Mesothelial cell of epicardium (in vitro differentiated cells): ENCODE data around the gene GPR135. TPM values are rescaled to one million over a fixed set of nuclear protein-coding genes. Genes with fewer than 3 reads are reported as not detected.

ENCODE experiments used
- DNase-seq, 2 experiments: peaks; one replicate each; pipeline ENCODE4 v3.0.0; 2021; ENCODE audit warnings: low spot score in 2 of 2; ENCODE audit not compliant: unreplicated experiment in 2 of 2
- H3K27ac Mint-ChIP-seq: 2 replicates; pipeline ENCODE4 v1.8.0; 2021; ENCODE audit warnings: mixed read lengths
- H3K27me3 Mint-ChIP-seq: 2 replicates; pipeline ENCODE4 v1.8.0; 2021; ENCODE audit warnings: low read depth, mixed read lengths
- H3K36me3 Mint-ChIP-seq: 2 replicates; pipeline ENCODE4 v1.8.0; 2021; ENCODE audit warnings: mixed read lengths
- H3K4me1 Mint-ChIP-seq: 2 replicates; pipeline ENCODE4 v1.8.0; 2021; ENCODE audit warnings: mixed read lengths
- H3K4me3 Mint-ChIP-seq: 2 replicates; pipeline ENCODE4 v1.8.0; 2021; ENCODE audit warnings: mild to moderate bottlenecking, moderate library complexity, mixed read lengths
- H3K9me3 Mint-ChIP-seq: 2 replicates; pipeline ENCODE4 v1.8.0; 2021; ENCODE audit warnings: mixed read lengths
- CTCF ChIP-seq: fragments of 200-600 bp; sonication (generic); IDR thresholded peaks from one replicate; pipeline ENCODE4 v1.5.0; 2021; ENCODE audit warnings: antibody characterized with exemption; ENCODE audit not compliant: unreplicated experiment
- total RNA-seq: library from RNA; stranded (reverse); gene quantifications from 3 replicates; pipeline ENCODE4 v1.2.1, GENCODE V29; 2021

Gene GPR135
- total RNA-seq, 1 donor from 2014 or later = 4.2 TPM

- Mint-ChIP-seq H3K36me3 (peaks cover 11% of the 10 kb centered on the region), H3K4me1 (no peaks in the 10 kb centered on the region), H3K9me3 (no peaks in the 10 kb centered on the region), H3K4me3 (no peak overlapping the region), H3K27ac (no peak overlapping the region), H3K27me3 (peaks cover 2% of the 10 kb centered on the region)
- no peak for DNase-seq
- TF ChIP-seq CTCF = peak; percentile 1
Observed at GRCh38 chr14:59507752-59508103, 42.5 kb upstream of the GPR135 start.

- Mint-ChIP-seq H3K4me1 (no peaks in the 10 kb centered on the region), H3K27me3 (peaks cover 2% of the 10 kb centered on the region), H3K4me3 (no peak overlapping the region), H3K9me3 (no peaks in the 10 kb centered on the region), H3K36me3 (peaks cover 14% of the 10 kb centered on the region), H3K27ac (no peak overlapping the region)
- peak in 1 of 2 experiments; percentile 60 for DNase-seq
- peak; percentile 51 for TF ChIP-seq CTCF
Observed at GRCh38 chr14:59507063-59507751, 42.0 kb upstream of the GPR135 start.

GRCh38 chr14:59503256-59503655, 38.1 kb upstream of the GPR135 start:
- Mint-ChIP-seq H3K27me3 (no peaks in the 10 kb centered on the region), H3K4me1 (no peaks in the 10 kb centered on the region), H3K36me3 (peaks cover 16% of the 10 kb centered on the region), H3K9me3 (no peaks in the 10 kb centered on the region), H3K27ac (no peak overlapping the region), H3K4me3 (no peak overlapping the region)
- DNase-seq = no peak
- no peak for TF ChIP-seq CTCF

- no peak for DNase-seq
- Mint-ChIP-seq H3K27ac (no peak overlapping the region), H3K9me3 (no peaks in the 10 kb centered on the region), H3K36me3 (peaks cover 19% of the 10 kb centered on the region), H3K27me3 (no peaks in the 10 kb centered on the region), H3K4me1 (no peaks in the 10 kb centered on the region), H3K4me3 (no peak overlapping the region)
- no peak for TF ChIP-seq CTCF
Observed at GRCh38 chr14:59500732-59501131, 35.6 kb upstream of the GPR135 start.

- DNase-seq = no peak
- no peak for TF ChIP-seq CTCF
- peaks cover 56% of the 10 kb centered on the region for H3K36me3 Mint-ChIP-seq
- no peak overlapping the region for H3K27ac Mint-ChIP-seq
- no peaks in the 10 kb centered on the region for H3K27me3 Mint-ChIP-seq
- no peak overlapping the region for H3K4me3 Mint-ChIP-seq
- no peaks in the 10 kb centered on the region for H3K9me3 Mint-ChIP-seq
- H3K4me1 Mint-ChIP-seq = no peaks in the 10 kb centered on the region
Observed at GRCh38 chr14:59492384-59492783, 27.2 kb upstream of the GPR135 start.

GRCh38 chr14:59490756-59491155, 25.6 kb upstream of the GPR135 start:
- no peak for DNase-seq
- no peak for TF ChIP-seq CTCF
- no peaks in the 10 kb centered on the region for H3K27me3 Mint-ChIP-seq
- no peak overlapping the region for H3K27ac Mint-ChIP-seq
- H3K4me3 Mint-ChIP-seq = no peak overlapping the region
- H3K9me3 Mint-ChIP-seq = no peaks in the 10 kb centered on the region
- peaks cover 55% of the 10 kb centered on the region for H3K36me3 Mint-ChIP-seq
- H3K4me1 Mint-ChIP-seq = peaks cover 2% of the 10 kb centered on the region
